Lung (tissue), 12 donors: ENCODE results near the gene CAMKMT. TPM values are rescaled to one million over a fixed set of nuclear protein-coding genes. Genes with fewer than 3 reads are reported as not detected.

ENCODE experiments used
- ATAC-seq: fragments of 200-7000 bp; cut with Tn5 transposase; one replicate; pipeline ENCODE4 v1.9.1; 2020; ENCODE audit warnings: moderate number of reproducible peaks; ENCODE audit not compliant: insufficient read depth, low FRiP score
- DNase-seq, 3 donors: peaks; one replicate each; pipeline ENCODE4 v3.0.0-alpha.2; 2013 to 2017
- H3K27ac ChIP-seq, 2 donors: one replicate each; pipeline ENCODE4 v1.5.1; 2013; ENCODE audit warnings: mild to moderate bottlenecking in 2 of 2, moderate library complexity in 2 of 2, control low read depth in 1 of 2, inconsistent platforms in 1 of 2, low read depth in 1 of 2, low read length in 1 of 2
- H3K27me3 ChIP-seq, 3 donors: one replicate each; pipeline ENCODE4 v1.5.1; 2013; ENCODE audit warnings: low read length in 2 of 3; ENCODE audit not compliant: control insufficient read depth in 3 of 3, insufficient read depth in 3 of 3
- H3K36me3 ChIP-seq, 4 donors: one replicate each; pipeline ENCODE4 v1.5.1; 2013; ENCODE audit warnings: low read length in 4 of 4, mild to moderate bottlenecking in 1 of 4, moderate library complexity in 1 of 4; ENCODE audit not compliant: control insufficient read depth in 4 of 4, insufficient read depth in 4 of 4
- H3K4me1 ChIP-seq, 5 donors: one replicate each; pipeline ENCODE4 v1.5.1; 2013; ENCODE audit warnings: low read length in 5 of 5, mild to moderate bottlenecking in 2 of 5, moderate library complexity in 1 of 5; ENCODE audit not compliant: control insufficient read depth in 5 of 5, insufficient read depth in 5 of 5
- H3K4me3 ChIP-seq: one replicate; pipeline ENCODE4 v1.5.1; 2013; ENCODE audit warnings: mild to moderate bottlenecking, control low read depth, moderate library complexity
- H3K9ac ChIP-seq, 2 donors: one replicate each; pipeline ENCODE4 v1.5.1; 2013; ENCODE audit warnings: low read length in 2 of 2, control low read depth in 1 of 2; ENCODE audit not compliant: insufficient read depth in 1 of 2
- H3K9me3 ChIP-seq, 4 donors: one replicate each; pipeline ENCODE4 v1.5.1; 2013; ENCODE audit warnings: low read length in 3 of 4, mild to moderate bottlenecking in 1 of 4, moderate library complexity in 1 of 4; ENCODE audit not compliant: control insufficient read depth in 4 of 4, insufficient read depth in 3 of 4
- CTCF ChIP-seq: IDR thresholded peaks from 2 replicates; pipeline ENCODE4 v1.5.1; 2012; ENCODE audit warnings: mild to moderate bottlenecking; ENCODE audit errors: control extremely low read depth, extremely low read depth
- WGBS, 2 donors: extraction: QIAGEN DNeasy Blood & Tissue Kit; methylation state at CpG; one replicate each; pipeline ENCODE4 v1.1.7; 2013; 5-methylcytosine and 5-hydroxymethylcytosine counted together
- polyA plus RNA-seq, 2 donors: library from polyadenylated mRNA; stranded (reverse); fragments of 200-250 nt; gene quantifications; one replicate each; pipeline ENCODE4 v1.2.1, GENCODE V29; 2013
- total RNA-seq, 2 donors: library from RNA; depleted of rRNA in 1 of 2; stranded (reverse); fragments of >200 nt in 1 of 2; gene quantifications; one replicate each; pipeline ENCODE4 v1.2.1, GENCODE V29; 2014 to 2021
- donor health status: control.
- donor health status: control.
- donor health status: Bipolar disorder and iron deficiency.
- donor health status: healthy.
- donor health status: DM: yes; HTN: yes; CAD: no.

The CAMKMT gene
- total and polyA plus RNA-seq, 4 donors: 3.6 to 19.7 (median 8.4) TPM

- Histone ChIP-seq H3K4me3 (no peak overlapping the region), H3K4me1 (no peaks in the 10 kb centered on the region), H3K9me3 (no peaks in the 10 kb centered on the region), H3K9ac (no peak overlapping the region), H3K36me3 (peaks cover 0 to 1% (median 0%) of the 10 kb centered on the region in 4 donors), H3K27ac (no peak overlapping the region), H3K27me3 (no peaks in the 10 kb centered on the region)
- ATAC-seq: no peak
- no peak for DNase-seq
- WGBS, 2 donors: 90 to 94% methylated on average over 3 of the region's 3 CpGs
- TF ChIP-seq CTCF: no peak
Observed at GRCh38 chr2:44450082-44450481, 88.3 kb downstream of the CAMKMT start.

GRCh38 chr2:44450806-44451205 lies 89.1 kb downstream of the CAMKMT start:
- Histone ChIP-seq H3K9me3 (no peaks in the 10 kb centered on the region), H3K9ac (no peak overlapping the region), H3K4me1 (no peaks in the 10 kb centered on the region), H3K27ac (no peak overlapping the region), H3K27me3 (no peaks in the 10 kb centered on the region), H3K36me3 (peaks cover 0 to 1% (median 0%) of the 10 kb centered on the region in 4 donors), H3K4me3 (no peak overlapping the region)
- no peak for ATAC-seq
- TF ChIP-seq CTCF: no peak
- peak in 1 of 3 donors; percentile 32 for DNase-seq

- H3K36me3 ChIP-seq: no peaks in the 10 kb centered on the region
- DNase-seq: no peak
- H3K4me1 ChIP-seq: no peaks in the 10 kb centered on the region
- H3K4me3 ChIP-seq: no peak overlapping the region
- WGBS, 2 donors: 97 to 98% methylated on average over 1 of the region's 1 CpG
- H3K9me3 ChIP-seq: no peaks in the 10 kb centered on the region
- no peak overlapping the region for H3K27ac ChIP-seq
- no peak overlapping the region for H3K9ac ChIP-seq
- H3K27me3 ChIP-seq: no peaks in the 10 kb centered on the region
- no peak for TF ChIP-seq CTCF
- ATAC-seq: no peak
Observed at GRCh38 chr2:44452069-44452583, 90.4 kb downstream of the CAMKMT start.

GRCh38 chr2:44453259-44453658 lies 91.5 kb downstream of the CAMKMT start:
- WGBS, 2 donors: 98 to 99% methylated on average over 1 of the region's 1 CpG
- no peak overlapping the region for H3K27ac ChIP-seq

More at GRCh38 chr2:44453259-44453658, 91.5 kb downstream of the CAMKMT start:
- no peaks in the 10 kb centered on the region for H3K4me1 ChIP-seq
- ATAC-seq (no peak), DNase-seq (no peak)
- H3K9me3 ChIP-seq: no peaks in the 10 kb centered on the region
- no peak overlapping the region for H3K4me3 ChIP-seq
- H3K9ac ChIP-seq: no peak overlapping the region
- H3K27me3 ChIP-seq: no peaks in the 10 kb centered on the region
- no peaks in the 10 kb centered on the region for H3K36me3 ChIP-seq
- no peak for TF ChIP-seq CTCF
